HG03175 (cell line): Measurements from ENCODE around the gene CPM.

Experiments
- ATAC-seq: cut with Tn5 transposase; IDR thresholded peaks from one replicate; pipeline ENCODE4 v1.9.1; 2021; ENCODE audit warnings: mild to moderate bottlenecking, moderate library complexity; ENCODE audit not compliant: unreplicated experiment

The CPM gene

DNA sequence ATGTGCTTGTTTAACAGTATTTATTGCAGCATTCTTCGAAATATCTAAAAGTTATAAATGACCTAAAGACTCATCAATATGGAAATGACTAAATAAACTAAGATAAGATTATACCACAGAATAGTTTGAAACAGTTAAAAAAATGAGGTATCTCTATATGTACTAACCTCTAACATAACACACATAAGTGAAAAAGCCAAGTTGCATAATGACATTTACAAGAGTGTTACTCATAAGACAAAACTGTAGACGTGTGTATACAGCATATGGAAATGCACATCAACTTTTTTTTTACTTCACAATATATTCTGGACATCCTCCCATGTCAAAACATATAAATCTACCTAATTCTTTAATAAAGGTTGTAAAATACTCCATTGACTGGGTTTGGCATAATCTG is 22.8 kb downstream of the CPM start:
- no peak for ATAC-seq

DNA sequence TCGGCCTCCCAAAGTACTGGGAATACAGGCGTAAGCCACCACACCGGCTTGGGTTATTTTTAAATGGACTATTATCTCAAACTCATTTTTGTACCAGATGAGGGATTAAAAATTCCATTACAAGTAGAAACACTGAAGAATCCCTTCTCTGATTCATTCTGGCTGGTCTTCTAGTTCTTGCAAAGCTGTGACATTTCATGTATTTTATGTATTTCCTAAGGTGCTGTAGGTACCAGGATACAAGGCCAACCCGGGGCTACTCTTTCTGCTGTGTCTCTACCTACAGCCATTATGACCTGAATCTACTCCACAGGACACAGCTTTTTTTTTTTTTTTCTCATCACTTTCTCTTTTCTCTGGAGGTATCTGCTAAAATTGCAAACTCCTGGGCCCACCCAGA is 24.9 kb downstream of the CPM start:
- ATAC-seq: no peak

- ATAC-seq: no peak
Measured at GRCh38 chr12:68905733-68906132, 27.2 kb downstream of the CPM start.

DNA sequence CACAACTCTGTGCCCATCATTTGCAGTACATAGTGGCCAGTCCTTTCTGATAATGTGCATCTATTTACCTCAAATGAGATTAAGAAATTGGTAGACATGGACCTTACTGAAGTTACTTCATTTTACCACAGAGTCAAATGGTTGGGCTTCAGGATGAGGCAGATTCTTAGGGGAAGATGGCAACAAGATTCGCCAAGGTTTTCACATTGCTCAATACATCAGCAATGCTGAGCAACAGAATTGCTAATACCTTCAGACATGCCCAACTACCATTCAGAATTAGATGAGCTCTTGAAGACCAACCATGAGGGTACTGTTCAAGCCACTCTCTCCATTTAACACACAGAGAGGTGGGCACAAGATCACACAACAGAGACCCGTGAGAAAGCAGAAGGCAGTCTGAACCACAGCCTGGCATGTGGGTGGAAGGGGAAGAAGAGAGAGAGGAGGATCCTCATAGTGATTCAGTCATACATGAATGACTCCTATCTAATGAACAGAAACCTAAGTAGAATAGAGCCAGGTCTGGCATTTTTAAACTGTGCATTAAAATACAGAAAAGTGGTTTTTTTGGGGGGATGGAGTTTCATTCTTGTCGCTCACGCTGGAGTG is 28.5 kb downstream of the CPM start:
- ATAC-seq: peak; percentile 56

GRCh38 chr12:68903511-68903910 is 29.5 kb downstream of the CPM start:
- no peak for ATAC-seq

GRCh38 chr12:68901551-68901950 is 31.4 kb downstream of the CPM start:
- no peak for ATAC-seq

DNA sequence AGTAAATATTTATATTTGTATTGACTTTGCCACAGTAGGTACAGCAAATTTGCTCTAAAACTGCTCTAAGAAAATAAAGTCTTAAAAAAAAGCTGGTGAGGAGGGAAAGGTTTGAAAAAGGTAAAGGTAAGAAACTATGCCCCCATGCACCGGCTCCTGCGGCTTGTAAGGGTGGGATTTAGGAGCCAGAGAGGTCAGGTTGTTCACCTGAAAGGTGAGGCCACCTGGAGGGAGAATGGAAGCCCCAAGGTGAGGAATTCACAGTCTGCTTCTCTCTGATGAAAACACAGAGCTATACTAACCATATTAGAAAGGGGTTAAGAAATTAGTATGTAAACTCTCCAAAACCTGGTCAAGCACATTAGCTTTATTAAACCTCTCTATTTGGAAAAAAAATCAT is 31.8 kb downstream of the CPM start:
- no peak for ATAC-seq

DNA sequence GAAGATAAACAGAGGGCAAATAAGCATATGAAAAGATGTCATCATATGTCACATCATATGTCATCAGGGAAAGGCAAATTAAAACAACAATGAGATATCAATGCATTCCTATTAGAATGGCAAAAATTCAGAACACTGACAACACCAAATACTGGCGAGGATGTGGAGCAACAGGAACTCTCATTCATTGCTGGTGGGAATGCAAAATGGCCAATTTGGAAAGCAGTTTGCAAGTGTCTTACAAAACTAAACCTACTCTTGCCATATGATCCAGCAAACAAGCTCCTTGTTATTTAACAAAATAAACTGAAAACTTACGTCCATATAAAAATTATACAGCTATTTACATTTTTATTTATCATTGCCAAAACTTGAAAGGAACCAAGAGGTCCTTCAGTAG is 32.7 kb downstream of the CPM start:
- no peak for ATAC-seq

GRCh38 chr12:68899251-68899771 is 33.7 kb downstream of the CPM start:
- ATAC-seq: no peak

DNA sequence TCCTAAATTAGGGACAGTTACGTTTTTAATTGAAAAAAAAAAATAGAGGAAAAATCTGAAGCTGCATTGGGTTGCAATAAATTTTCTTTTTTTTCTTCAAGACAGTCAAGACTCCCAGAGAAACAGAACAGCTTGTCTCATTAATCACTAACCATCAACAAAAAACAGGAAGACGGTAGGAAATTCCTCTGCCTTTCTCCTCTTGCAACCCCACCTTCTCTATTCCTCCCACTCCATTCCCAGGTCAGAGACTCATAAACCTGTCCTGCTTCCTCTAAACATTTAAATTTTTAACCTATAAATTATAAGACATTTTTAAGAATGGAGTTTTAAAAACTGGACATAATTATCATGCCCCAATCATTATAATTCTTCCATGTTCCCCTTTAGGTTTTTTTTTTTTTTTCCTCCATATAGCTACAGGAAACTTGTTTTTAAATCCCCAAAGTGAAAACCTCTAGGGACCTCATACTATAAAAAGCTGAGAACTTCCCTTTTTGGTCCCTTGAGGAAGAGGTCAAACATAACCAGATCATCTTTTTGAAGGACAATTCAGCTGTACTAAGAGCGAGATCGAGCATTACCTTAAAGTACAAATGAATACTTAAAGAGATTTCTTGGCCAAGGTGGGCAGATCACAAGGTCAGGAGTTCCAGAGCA is 36.0 kb downstream of the CPM start:
- no peak for ATAC-seq

DNA sequence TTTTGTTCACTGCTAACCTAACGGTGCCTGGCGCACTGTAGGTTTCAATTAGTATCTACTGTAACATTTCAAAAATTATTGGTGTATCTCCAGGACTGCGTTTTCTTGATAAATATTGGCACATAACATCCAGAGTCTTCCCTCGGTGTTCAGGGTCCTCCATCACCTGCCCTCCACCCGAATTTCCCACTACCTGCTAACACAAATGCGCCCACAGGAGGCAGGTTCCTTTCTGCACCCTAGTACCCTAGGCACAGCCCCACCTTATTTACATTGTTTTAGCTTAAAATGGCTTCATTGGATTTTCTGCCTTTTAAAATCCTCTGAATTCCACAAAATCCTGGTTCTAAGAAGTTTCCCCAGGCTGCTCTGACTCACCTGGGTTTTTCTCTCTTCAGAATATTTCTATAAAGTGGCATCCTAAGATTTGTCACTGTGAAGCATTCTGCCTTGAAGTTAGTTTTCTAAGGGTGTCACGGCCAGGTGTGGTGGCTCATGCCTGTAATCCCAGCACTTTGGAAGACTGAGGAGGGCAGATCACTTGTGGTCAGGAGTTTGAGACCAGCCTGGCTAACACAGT is 38.6 kb downstream of the CPM start:
- no peak for ATAC-seq

GRCh38 chr12:68893741-68894140 is 39.2 kb downstream of the CPM start:
- no peak for ATAC-seq

- no peak for ATAC-seq
Measured at GRCh38 chr12:68893201-68893600, 39.8 kb downstream of the CPM start.

DNA sequence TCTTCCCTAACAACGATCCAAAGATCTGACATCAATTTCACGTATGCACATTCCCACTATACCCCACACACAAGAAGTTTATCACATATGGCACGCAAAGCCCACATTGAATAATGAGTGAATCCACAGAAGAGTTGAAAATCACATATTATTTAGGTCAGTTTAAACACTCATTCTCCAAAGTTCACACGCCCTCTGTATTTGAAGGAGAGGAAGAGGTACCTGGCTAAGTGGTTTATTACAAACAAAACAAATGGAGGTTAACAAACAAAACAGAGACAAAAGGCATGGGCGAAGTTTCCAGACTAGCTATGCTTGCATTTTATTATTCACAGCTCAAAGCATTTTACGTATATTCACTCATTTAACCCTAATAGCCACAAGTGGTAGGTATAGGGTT is 41.8 kb downstream of the CPM start:
- ATAC-seq: no peak

DNA sequence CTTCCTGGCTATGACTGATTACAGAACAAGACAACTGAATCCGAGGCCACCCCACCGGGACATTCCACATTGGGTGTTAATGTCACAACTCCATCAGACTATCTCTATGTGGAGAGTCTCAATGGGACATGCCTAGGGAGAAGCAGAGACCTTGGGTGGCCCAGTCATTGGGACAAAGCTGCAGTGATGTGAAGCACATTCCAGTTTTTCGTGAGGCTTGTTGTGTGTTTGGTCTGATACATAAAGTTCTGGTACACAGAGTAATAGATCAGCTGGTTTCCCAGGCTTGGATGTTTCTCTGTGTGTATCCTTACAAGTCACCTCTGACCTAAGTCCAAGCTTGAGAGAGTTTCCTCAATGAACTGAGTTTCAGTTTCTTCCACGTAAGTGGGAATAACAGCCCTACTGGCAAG is 42.3 kb downstream of the CPM start:
- ATAC-seq: no peak

DNA sequence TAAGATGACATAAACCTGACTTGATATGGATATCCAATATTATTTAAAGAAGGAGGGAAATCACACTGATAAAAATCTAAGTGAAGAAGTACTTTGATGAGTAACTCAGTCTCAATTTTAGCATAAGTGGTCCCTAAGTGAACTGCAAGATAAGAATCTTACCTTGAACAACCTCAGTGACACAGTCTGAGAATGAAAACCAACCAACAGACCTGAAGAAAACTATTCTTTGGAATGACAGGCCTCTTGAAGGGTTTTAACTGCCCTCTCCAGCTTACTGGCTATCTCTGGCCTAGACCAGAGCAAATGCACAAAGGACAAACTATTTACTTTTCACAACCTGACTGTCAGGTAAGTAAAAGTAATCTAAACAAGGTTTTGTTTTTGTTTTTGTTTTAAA is 44.7 kb downstream of the CPM start:
- no peak for ATAC-seq

DNA sequence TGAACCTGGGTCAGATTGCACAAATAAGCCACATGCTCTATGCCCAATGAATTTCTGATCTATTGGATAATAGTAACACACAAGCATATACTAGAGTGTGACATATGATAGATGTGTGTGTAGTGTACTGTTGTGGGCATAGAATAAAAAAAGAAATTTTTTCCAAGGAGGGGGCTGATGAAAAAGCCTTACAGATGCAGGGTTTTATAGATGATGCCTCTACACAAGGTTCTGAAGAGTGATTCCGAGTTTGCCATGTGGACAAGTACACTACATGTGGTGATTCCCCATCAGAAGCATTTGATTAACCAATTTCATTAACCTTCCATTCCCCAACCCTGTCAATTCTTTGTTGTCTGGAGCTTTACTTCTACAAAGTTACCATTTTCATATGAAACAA is 45.3 kb downstream of the CPM start:
- ATAC-seq: no peak

- ATAC-seq: no peak
Measured at GRCh38 chr12:68886636-68887572, 46.1 kb downstream of the CPM start.

DNA sequence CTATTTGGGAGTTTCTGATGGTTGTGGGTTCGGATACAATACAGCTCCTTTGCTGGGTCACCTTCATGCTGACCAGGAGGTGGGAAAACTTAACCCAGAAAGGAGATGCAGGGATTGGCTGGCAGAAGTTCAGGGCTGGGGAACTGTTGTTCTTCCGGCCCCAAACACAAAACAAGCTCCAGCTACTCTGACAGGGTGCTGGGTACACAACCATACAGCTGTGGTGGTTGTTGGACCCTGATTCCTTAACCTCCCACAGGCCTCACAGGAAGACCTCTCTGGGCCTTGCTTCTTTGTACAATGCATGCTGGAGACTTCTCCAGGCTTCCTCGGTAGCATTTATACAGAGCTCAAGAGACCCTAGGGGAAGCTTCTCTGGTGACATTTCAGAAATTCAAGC is 47.6 kb downstream of the CPM start:
- ATAC-seq: no peak

GRCh38 chr12:68884251-68884650 is 48.7 kb downstream of the CPM start:
- no peak for ATAC-seq

DNA sequence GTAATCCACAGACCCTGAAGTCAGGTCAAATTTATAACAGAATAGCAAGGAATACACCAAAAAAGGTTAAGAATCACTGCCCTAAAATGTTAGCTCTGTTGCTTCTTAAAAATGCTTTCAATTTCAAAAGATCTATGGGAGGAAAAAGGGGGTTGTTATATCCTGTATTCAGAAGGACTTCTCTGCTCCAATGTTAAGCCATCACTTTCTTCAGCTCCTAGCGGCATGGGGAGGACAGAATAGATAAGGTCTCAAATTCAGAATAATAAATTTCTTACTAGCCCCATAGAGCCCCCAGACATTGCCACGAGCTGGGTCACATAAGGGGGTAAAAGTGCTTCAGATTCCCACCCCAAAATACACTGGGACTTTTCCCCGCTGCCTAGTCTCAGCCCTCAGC is 49.8 kb downstream of the CPM start:
- ATAC-seq: no peak
